Coronary artery (tissue), 2 donors: ENCODE results near the gene SDR42E2.

ENCODE experiments used
- DNase-seq: peaks from one replicate; pipeline ENCODE4 v3.0.0-alpha.2; 2017; ENCODE audit warnings: low spot score
- H3K27ac ChIP-seq, 2 donors: fragments of 200-600 bp; sonication (generic); one replicate each; pipeline ENCODE4 v1.5.1; 2016 to 2019
- H3K4me3 ChIP-seq: fragments of 200-600 bp; sonication (generic); 2 replicates; pipeline ENCODE4 v1.5.1; 2016; ENCODE audit warnings: mild to moderate bottlenecking, moderate library complexity
- TF ChIP-seq, protein P1 (sequence below): fragments of 200-600 bp; sonication (generic); IDR thresholded peaks from one replicate; pipeline ENCODE4 v1.5.1; 2019; ENCODE audit warnings: antibody characterized with exemption

The SDR42E2 gene

DNA sequence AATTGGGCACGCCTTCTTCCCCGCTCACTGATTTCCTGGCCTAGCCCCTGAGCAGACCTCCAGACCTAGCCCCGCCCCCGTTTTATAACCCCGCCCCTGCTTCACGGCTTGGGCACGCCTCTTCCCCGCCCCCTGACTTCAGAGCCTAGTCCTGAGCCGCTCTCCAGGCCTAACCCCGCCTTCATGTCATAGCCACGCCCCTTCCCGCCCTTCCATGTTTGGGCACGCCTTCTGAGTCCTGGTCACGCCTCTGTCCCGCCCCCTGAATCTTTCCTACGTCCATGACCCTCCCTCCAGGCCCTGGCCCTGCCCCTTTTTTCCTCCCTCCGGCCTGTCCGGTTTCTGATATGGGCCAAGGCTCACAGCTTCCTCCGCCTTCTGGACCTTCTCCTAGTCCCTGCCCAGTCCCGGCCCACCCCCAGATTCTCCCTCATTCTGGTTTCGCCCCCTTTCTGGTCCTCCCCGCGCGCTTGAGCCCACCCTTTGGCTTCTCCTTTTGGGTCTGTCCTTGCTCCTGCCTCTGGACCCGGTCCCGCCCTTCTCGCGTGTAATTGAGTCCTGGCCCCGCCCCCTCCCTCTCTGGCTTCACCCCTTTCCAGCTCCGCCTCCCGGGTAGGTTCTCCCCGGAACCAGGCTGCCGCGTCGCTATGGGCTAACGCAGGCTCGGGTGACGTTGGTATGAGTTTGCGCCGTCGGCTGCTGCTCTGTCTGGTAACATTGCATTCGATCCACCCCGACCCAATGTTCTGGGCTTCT lies 28.6 kb downstream of the SDR42E2 start:
- Histone ChIP-seq H3K4me3 (peak overlapping the region; percentile 85), H3K27ac (peak overlapping the region; percentile 86 to 95)
- DNase-seq = peak; percentile 100
- TF ChIP-seq, protein P1, sequence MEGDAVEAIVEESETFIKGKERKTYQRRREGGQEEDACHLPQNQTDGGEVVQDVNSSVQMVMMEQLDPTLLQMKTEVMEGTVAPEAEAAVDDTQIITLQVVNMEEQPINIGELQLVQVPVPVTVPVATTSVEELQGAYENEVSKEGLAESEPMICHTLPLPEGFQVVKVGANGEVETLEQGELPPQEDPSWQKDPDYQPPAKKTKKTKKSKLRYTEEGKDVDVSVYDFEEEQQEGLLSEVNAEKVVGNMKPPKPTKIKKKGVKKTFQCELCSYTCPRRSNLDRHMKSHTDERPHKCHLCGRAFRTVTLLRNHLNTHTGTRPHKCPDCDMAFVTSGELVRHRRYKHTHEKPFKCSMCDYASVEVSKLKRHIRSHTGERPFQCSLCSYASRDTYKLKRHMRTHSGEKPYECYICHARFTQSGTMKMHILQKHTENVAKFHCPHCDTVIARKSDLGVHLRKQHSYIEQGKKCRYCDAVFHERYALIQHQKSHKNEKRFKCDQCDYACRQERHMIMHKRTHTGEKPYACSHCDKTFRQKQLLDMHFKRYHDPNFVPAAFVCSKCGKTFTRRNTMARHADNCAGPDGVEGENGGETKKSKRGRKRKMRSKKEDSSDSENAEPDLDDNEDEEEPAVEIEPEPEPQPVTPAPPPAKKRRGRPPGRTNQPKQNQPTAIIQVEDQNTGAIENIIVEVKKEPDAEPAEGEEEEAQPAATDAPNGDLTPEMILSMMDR = no peak

DNA sequence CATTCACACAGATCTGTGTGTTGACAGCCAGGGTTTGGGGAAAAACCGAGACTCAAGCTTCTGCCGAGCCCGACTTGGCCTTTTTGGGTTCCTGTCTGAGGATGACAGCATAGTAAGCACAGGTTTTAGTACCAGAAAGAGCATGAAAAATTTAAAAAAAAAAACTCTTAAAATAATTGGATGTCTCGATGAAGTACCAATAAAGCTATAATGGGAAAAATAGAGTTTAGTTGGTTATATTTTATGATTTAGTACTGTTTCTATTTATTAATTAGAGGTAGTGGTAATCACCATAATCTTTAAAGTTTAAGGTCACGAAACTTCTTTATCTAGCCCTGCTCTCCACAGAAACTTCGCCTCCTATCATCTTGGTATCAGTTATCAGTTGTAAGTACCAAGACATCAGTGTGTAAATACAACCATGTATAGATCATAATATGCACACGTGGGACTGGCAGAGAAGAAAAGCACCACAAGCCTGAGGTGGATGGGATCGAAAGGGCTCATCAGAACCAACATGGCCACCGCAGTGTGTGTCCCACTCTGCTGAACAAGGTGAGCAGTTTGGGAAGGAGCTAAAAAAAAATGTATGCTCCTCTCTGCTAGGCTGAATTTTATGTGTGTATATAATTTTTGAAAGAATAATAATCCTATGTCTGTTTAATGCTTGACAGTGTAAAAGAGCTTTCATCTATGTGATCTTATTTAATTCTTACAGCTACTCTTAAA lies 29.4 kb downstream of the SDR42E2 start:
- Histone ChIP-seq H3K27ac (peak overlapping the region; percentile 86 to 95), H3K4me3 (peak overlapping the region; percentile 66)
- no peak for DNase-seq

DNA sequence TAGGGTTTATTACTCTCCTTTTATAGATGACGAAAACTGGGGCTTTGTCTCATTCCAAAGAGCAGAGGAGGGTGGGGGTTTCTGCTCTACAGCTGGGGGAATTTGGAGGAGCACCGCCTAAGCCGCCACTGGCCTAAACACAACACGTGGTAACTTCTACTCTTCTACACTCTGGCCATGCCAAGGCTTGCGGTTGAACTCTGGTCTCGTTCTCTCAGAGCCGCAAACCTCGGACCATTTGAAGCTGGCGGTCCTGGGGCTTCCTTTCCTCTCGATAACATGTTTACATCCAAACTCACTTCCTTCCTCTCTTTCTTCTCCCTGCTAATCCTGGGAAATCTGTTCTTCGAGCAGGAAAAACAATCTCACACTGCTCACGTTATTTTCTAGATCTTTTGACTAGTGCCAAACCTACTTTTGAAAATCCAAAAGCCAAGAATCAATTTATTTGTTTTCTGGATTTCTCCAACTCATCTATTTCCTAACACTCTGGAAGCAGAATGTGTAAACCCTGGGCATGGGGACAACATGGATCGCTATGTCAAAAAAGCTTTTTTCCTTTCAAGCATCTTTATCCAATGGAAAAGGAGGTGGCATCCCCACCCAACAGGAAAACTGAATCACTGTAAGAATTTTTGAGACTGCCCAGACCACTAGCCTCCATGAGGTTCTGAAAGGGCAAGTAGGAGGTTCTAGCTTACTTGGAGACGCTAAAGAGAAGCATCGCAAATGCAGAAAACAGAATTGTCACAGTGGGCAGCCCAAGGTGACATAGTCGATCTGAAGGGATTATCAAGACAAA lies 30.2 kb downstream of the SDR42E2 start:
- TF ChIP-seq, protein P1 = no peak
- peak overlapping the region; percentile 86 to 95 for H3K27ac ChIP-seq
- DNase-seq = peak; percentile 94
- H3K4me3 ChIP-seq = peak overlapping the region; percentile 66

More for the DNA sequence above, 29.4 kb downstream of the SDR42E2 start:
- TF ChIP-seq, protein P1 = no peak

DNA sequence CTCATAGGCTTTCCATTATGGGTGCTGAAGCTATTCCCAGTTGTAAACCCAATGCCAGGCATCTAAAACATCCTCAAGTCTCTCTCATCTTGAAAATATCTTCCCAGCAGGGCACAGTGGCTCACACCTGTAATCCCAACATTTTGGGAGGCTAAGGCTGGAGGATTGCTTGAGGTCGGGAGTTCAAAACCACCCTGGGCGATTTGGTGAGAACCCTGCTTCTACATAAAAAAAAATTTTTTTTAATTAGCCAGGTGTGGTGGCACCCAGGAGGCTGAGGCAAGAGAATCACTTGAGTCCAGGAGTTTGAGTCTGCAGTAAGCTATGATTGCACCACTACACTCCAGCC lies 30.7 kb downstream of the SDR42E2 start:
- Histone ChIP-seq H3K4me3 (peak overlapping the region; percentile 66), H3K27ac (peak overlapping the region; percentile 86 to 95)
- TF ChIP-seq, protein P1 = no peak
- DNase-seq = no peak

DNA sequence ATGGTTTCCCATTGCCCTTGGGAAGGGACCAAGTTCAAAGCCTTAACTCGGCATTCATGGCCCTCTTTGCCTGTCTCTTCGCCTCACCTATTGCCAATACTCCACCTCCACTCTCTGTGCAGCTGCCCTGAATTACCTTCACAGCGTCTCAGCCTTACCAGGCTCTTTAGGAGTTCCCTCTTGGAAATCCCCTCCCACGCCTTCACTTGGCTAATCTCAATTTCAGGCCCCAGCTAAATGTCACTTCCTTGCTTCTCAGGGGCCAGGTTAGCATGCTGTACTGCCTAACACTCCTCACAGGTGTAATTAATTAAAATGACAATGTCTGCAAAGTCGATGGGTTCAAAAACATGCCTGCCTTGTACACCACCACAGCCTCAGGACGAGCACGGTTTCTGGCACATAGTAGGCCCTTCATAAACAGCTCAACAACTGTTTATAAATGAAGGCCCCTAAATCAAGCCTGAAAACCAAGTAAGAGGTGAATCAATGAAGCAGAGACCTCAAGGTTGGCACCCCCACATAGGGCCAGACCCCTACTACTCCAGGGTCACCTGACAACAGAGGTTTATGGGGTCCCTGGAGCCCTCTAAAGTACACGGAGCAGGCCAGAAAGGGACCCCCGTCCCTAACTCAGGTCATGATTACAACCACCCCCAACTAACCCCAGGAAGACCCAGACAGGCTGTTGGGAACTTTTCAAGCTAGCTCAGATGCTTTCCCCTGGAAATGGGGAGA lies 32.6 kb downstream of the SDR42E2 start:
- H3K27ac ChIP-seq = peak overlapping the region; percentile 64 to 74
- no peak for DNase-seq
- TF ChIP-seq, protein P1 = no peak

DNA sequence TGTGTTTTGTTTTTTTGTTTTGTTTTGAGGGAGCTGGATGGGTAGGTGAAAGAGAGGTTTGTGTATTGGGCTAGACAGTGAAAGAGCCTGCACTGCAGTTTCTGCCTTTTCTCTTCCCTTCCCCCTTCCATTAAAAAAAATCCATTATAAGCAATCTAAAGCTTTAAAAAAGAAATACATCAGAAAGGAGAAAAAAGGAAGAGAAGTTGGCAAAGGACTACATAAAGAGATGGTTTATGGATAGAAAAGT lies 33.1 kb downstream of the SDR42E2 start:
- TF ChIP-seq, protein P1 = no peak
- no peak overlapping the region for H3K4me3 ChIP-seq
- no peak for DNase-seq
- H3K27ac ChIP-seq = peak overlapping the region; percentile 64 to 74

More for the DNA sequence above, 32.6 kb downstream of the SDR42E2 start:
- no peak overlapping the region for H3K4me3 ChIP-seq
